ENCODE data around the gene EIF2D.

Gene EIF2D

GRCh38 chr1:206575165-206575893 lies 36.9 kb downstream of the EIF2D start:
- Mint-ChIP-seq H3K4me3 (peak overlapping the region; percentile 85), H3K27ac (peak overlapping the region; percentile 100), H3K27me3 (no peaks in the 10 kb centered on the region), H3K9me3 (ENCODE audit: low read depth) (no peaks in the 10 kb centered on the region), H3K36me3 (peaks cover 39% of the 10 kb centered on the region), H3K4me1 (ENCODE audit: low read depth) (peaks cover 99% of the 10 kb centered on the region)

- peak overlapping the region; percentile 66 for H3K4me3 Mint-ChIP-seq
- peaks cover 97% of the 10 kb centered on the region for H3K4me1 Mint-ChIP-seq (ENCODE audit: low read depth)
- H3K36me3 Mint-ChIP-seq, result peaks cover 34% of the 10 kb centered on the region
- H3K27ac Mint-ChIP-seq, result peak overlapping the region; percentile 100
- no peaks in the 10 kb centered on the region for H3K9me3 Mint-ChIP-seq (ENCODE audit: low read depth)
- H3K27me3 Mint-ChIP-seq, result no peaks in the 10 kb centered on the region
Measured at GRCh38 chr1:206573762-206574161, 38.5 kb downstream of the EIF2D start.

DNA sequence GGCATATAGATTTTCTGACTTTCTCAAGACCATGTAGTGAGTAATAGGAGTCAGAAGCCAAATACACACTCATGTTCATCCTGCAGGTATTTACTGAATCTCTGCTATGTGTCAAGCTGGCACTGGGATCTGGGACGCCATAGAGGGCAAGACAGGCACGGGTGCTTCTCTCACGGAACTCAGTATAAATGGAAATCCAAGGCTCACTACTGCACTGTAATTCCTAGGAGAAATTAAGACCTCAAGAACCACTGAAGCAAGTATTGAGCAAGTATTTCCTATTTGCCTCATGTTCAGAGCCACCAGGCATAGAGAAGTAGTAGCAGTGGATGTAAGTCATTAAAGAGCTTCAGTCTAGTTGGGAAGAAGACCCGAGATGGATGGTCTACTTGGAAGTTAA lies 38.9 kb downstream of the EIF2D start:
- Mint-ChIP-seq H3K36me3 (peaks cover 35% of the 10 kb centered on the region), H3K9me3 (ENCODE audit: low read depth) (no peaks in the 10 kb centered on the region), H3K4me1 (ENCODE audit: low read depth) (peaks cover 97% of the 10 kb centered on the region), H3K27me3 (no peaks in the 10 kb centered on the region), H3K27ac (peak overlapping the region; percentile 100), H3K4me3 (peak overlapping the region; percentile 66)

GRCh38 chr1:206572835-206573234 lies 39.4 kb downstream of the EIF2D start:
- Mint-ChIP-seq H3K4me1 (ENCODE audit: low read depth) (peaks cover 96% of the 10 kb centered on the region), H3K4me3 (peak overlapping the region; percentile 25), H3K36me3 (peaks cover 32% of the 10 kb centered on the region), H3K9me3 (ENCODE audit: low read depth) (no peaks in the 10 kb centered on the region), H3K27ac (peak overlapping the region; percentile 100), H3K27me3 (no peaks in the 10 kb centered on the region)

GRCh38 chr1:206570529-206570928 lies 41.7 kb downstream of the EIF2D start:
- peaks cover 37% of the 10 kb centered on the region for H3K36me3 Mint-ChIP-seq
- H3K4me1 Mint-ChIP-seq (ENCODE audit: low read depth), result peaks cover 96% of the 10 kb centered on the region
- H3K4me3 Mint-ChIP-seq, result peak overlapping the region; percentile 94

GRCh38 chr1:206569556-206569955 lies 42.7 kb downstream of the EIF2D start:
- Mint-ChIP-seq H3K9me3 (ENCODE audit: low read depth) (no peaks in the 10 kb centered on the region), H3K4me1 (ENCODE audit: low read depth) (peaks cover 97% of the 10 kb centered on the region), H3K4me3 (peak overlapping the region; percentile 94), H3K27ac (peak overlapping the region; percentile 100), H3K27me3 (no peaks in the 10 kb centered on the region), H3K36me3 (peaks cover 42% of the 10 kb centered on the region)

More at GRCh38 chr1:206570529-206570928, 41.7 kb downstream of the EIF2D start:
- Mint-ChIP-seq H3K9me3 (ENCODE audit: low read depth) (no peaks in the 10 kb centered on the region), H3K27me3 (no peaks in the 10 kb centered on the region), H3K27ac (peak overlapping the region; percentile 100)

GRCh38 chr1:206568779-206569352 lies 43.4 kb downstream of the EIF2D start:
- H3K27me3 Mint-ChIP-seq, result no peaks in the 10 kb centered on the region
- peaks cover 41% of the 10 kb centered on the region for H3K36me3 Mint-ChIP-seq
- peak overlapping the region; percentile 94 for H3K4me3 Mint-ChIP-seq
- peaks cover 97% of the 10 kb centered on the region for H3K4me1 Mint-ChIP-seq (ENCODE audit: low read depth)
- peak overlapping the region; percentile 100 for H3K27ac Mint-ChIP-seq
- no peaks in the 10 kb centered on the region for H3K9me3 Mint-ChIP-seq (ENCODE audit: low read depth)

- H3K36me3 Mint-ChIP-seq, result peaks cover 36% of the 10 kb centered on the region
- no peaks in the 10 kb centered on the region for H3K27me3 Mint-ChIP-seq
- no peaks in the 10 kb centered on the region for H3K9me3 Mint-ChIP-seq (ENCODE audit: low read depth)
- H3K4me3 Mint-ChIP-seq, result peak overlapping the region; percentile 94
- H3K4me1 Mint-ChIP-seq (ENCODE audit: low read depth), result peaks cover 97% of the 10 kb centered on the region
- peak overlapping the region; percentile 100 for H3K27ac Mint-ChIP-seq
Measured at GRCh38 chr1:206568256-206568655, 44.0 kb downstream of the EIF2D start.

- Mint-ChIP-seq H3K4me1 (ENCODE audit: low read depth) (peaks cover 97% of the 10 kb centered on the region), H3K36me3 (peaks cover 33% of the 10 kb centered on the region), H3K9me3 (ENCODE audit: low read depth) (no peaks in the 10 kb centered on the region), H3K4me3 (peak overlapping the region; percentile 94), H3K27ac (peak overlapping the region; percentile 100), H3K27me3 (no peaks in the 10 kb centered on the region)
Measured at GRCh38 chr1:206566999-206567398, 45.3 kb downstream of the EIF2D start.

- H3K27ac Mint-ChIP-seq, result peak overlapping the region; percentile 100
Measured at GRCh38 chr1:206565995-206566394, 46.3 kb downstream of the EIF2D start.

GRCh38 chr1:206563367-206564207 lies 48.7 kb downstream of the EIF2D start:
- peaks cover 88% of the 10 kb centered on the region for H3K4me1 Mint-ChIP-seq (ENCODE audit: low read depth)

More at GRCh38 chr1:206565995-206566394, 46.3 kb downstream of the EIF2D start:
- Mint-ChIP-seq H3K4me3 (peak overlapping the region; percentile 94), H3K36me3 (peaks cover 28% of the 10 kb centered on the region), H3K9me3 (ENCODE audit: low read depth) (no peaks in the 10 kb centered on the region), H3K27me3 (no peaks in the 10 kb centered on the region), H3K4me1 (ENCODE audit: low read depth) (peaks cover 96% of the 10 kb centered on the region)

GRCh38 chr1:206560007-206560716 lies 52.1 kb downstream of the EIF2D start:
- Mint-ChIP-seq H3K36me3 (peaks cover 14% of the 10 kb centered on the region), H3K27ac (peak overlapping the region; percentile 100), H3K4me3 (peak overlapping the region; percentile 94), H3K4me1 (ENCODE audit: low read depth) (peaks cover 70% of the 10 kb centered on the region), H3K27me3 (no peaks in the 10 kb centered on the region), H3K9me3 (ENCODE audit: low read depth) (no peaks in the 10 kb centered on the region)

More at GRCh38 chr1:206563367-206564207, 48.7 kb downstream of the EIF2D start:
- H3K27me3 Mint-ChIP-seq, result no peaks in the 10 kb centered on the region
- no peaks in the 10 kb centered on the region for H3K9me3 Mint-ChIP-seq (ENCODE audit: low read depth)
- peak overlapping the region; percentile 100 for H3K27ac Mint-ChIP-seq
- peaks cover 25% of the 10 kb centered on the region for H3K36me3 Mint-ChIP-seq
- H3K4me3 Mint-ChIP-seq, result peak overlapping the region; percentile 94

DNA sequence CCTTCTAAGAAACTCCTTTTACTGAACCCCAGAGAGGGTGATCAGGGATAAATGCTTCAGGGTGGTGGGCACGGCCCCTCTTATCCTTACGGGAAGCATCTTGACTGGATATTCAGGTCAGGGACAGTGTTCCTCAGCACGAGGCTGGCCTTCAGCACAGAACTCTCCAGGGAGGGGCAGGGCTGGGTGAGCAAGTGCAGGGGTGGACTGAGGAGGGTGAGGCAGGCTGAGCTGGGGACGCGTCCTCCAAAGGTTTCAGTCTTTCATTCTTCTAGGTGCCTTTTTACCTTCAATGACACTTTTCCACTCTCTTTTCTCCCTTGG lies 52.6 kb downstream of the EIF2D start:
- Mint-ChIP-seq H3K27ac (peak overlapping the region; percentile 100), H3K36me3 (peaks cover 11% of the 10 kb centered on the region), H3K4me1 (ENCODE audit: low read depth) (peaks cover 70% of the 10 kb centered on the region), H3K27me3 (no peaks in the 10 kb centered on the region), H3K4me3 (peak overlapping the region; percentile 94), H3K9me3 (ENCODE audit: low read depth) (no peaks in the 10 kb centered on the region)

- no peaks in the 10 kb centered on the region for H3K27me3 Mint-ChIP-seq
- H3K27ac Mint-ChIP-seq, result peak overlapping the region; percentile 100
- peak overlapping the region; percentile 94 for H3K4me3 Mint-ChIP-seq
- peaks cover 70% of the 10 kb centered on the region for H3K4me1 Mint-ChIP-seq (ENCODE audit: low read depth)
- H3K36me3 Mint-ChIP-seq, result peaks cover 9% of the 10 kb centered on the region
- no peaks in the 10 kb centered on the region for H3K9me3 Mint-ChIP-seq (ENCODE audit: low read depth)
Measured at GRCh38 chr1:206558794-206559671, 53.2 kb downstream of the EIF2D start.
